Gastrocnemius medialis (tissue), 4 donors: Measurements from ENCODE around the gene PLXDC2.

Source experiments
- CTCF ChIP-seq, 5 experiments: fragments of 450-650 bp in 3 of 5; fragments of 200-600 bp in 2 of 5; sonication (generic) in 2 of 5; IDR thresholded peaks in 4 of 5; conservative IDR thresholded peaks in 1 of 5; 1 replicate in 4 of 5; 2 replicates in 1 of 5; pipeline ENCODE4 v1.5.1; 2016 to 2019; ENCODE audit warnings: antibody characterized with exemption in 5 of 5, mild to moderate bottlenecking in 3 of 5, moderate library complexity in 3 of 5
- POLR2A ChIP-seq, 2 donors: fragments of 450-650 bp; IDR thresholded peaks; one replicate each; pipeline ENCODE4 v1.6.1; 2017; ENCODE audit warnings: antibody characterized with exemption in 2 of 2, mild to moderate bottlenecking in 2 of 2, moderate library complexity in 2 of 2

GRCh38 chr10:20237586-20237985, 421.4 kb downstream of the PLXDC2 start:
- TF ChIP-seq CTCF (IDR thresholded peaks at IDR 0.05 in 4 of 5, conservative IDR thresholded peaks at IDR 0.05 in 1 of 5) (no peak), POLR2A (IDR thresholded peaks at IDR 0.05) (no peak)
